ENCODE data around the gene PCIF1.

DNA sequence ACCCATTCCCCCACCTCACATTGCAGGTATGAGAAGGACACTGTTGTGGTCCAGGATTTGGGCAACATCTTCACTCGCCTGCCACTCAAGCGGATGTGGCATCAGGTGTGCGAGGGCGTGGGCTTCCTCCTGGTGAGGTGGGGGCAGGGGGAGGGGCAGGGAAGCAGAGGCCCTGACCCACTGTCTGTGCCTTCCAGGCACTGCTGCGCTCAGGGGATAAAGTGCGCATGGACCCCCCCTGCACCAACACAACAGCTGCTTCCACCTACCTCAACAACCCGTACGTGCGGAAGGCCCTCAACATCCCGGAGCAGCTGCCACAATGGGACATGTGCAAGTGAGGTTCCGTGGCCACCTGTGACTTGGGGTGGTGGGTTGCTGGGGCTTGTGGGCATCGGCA lies 39.7 kb upstream of the PCIF1 start:
- TF ChIP-seq, protein P1, sequence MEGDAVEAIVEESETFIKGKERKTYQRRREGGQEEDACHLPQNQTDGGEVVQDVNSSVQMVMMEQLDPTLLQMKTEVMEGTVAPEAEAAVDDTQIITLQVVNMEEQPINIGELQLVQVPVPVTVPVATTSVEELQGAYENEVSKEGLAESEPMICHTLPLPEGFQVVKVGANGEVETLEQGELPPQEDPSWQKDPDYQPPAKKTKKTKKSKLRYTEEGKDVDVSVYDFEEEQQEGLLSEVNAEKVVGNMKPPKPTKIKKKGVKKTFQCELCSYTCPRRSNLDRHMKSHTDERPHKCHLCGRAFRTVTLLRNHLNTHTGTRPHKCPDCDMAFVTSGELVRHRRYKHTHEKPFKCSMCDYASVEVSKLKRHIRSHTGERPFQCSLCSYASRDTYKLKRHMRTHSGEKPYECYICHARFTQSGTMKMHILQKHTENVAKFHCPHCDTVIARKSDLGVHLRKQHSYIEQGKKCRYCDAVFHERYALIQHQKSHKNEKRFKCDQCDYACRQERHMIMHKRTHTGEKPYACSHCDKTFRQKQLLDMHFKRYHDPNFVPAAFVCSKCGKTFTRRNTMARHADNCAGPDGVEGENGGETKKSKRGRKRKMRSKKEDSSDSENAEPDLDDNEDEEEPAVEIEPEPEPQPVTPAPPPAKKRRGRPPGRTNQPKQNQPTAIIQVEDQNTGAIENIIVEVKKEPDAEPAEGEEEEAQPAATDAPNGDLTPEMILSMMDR (IDR thresholded peaks at IDR 0.05; ENCODE audit: low read depth, low read length, poor library complexity, severe bottlenecking), result no peak
- no peak for TF ChIP-seq EZH2phosphoT487 (IDR thresholded peaks at IDR 0.05; ENCODE audit: borderline replicate concordance, low read length)
